Measurements from ENCODE around the gene BEST2.
"Not testable (repeated sequence)": the region's sequence is repeated elsewhere in the genome, so short reads cannot be mapped to it uniquely, and the experiment has no call there.

The BEST2 gene

DNA sequence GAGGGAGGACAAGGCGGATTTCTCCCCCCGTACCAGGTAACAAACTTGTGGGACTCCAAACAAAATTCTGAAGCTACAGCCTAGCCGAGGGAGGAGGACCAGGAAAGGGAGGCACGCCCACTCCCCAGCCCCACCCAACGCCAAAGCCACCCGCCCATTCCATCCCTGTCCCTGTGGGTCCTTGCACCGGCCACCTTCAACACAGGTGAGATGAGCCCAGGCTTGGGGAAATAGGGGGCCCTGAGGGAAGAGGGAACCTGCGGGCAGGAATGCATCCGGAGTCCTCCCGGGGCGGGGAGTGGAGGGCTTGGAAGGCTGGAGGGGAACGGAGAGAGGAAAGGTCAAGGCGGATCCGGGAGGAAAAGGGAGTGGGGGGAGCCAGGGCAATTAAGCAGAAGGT is at the start of gene BEST2:
Gene BEST2, plus strand, starts transcription at position 157 of the 400 bp plus-strand sequence. CDS start 802 bp downstream, outside the sequence.
- DNase-seq (ENCODE audit: low spot score): no peak

DNA sequence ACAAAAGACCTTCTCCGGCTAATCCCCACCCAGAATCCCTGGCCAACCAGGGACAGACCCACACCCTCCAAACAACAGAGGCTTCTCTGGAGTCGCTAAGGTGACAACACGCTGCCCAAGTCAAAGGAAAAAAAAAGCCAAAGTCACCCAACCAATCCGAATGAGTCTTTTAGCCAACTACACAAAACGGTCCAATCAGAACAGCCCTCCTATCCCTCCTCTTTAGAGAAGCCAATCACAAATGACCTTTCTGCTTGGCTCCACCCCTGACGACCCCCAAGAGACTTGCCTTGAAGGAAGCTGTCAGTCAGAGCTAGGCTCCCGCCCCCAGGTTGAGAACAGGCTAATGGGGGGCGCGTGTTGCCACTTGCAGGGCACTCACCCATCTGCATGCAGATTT is 48.5 kb upstream of the BEST2 start:
- DNase-seq (ENCODE audit: low spot score): peak; percentile 83

DNA sequence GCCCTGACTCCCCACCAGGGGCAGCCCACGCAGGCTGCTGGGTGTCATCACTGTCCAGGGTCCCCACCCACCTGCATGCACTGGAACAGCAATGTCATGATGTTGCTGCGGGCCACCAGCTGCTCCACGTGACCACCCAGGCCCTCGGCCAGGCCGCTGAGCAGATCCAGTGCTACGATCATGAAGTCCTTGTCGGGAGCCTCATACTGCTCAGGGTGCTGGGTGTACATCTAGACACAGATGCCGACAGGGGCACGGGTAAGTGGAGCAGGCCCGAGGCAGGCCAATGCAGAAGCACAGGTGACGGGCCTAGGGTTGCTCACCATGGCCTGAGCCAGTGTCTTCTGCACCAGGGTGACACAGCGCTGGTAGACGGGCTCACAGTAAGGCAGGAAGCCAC is 46.4 kb upstream of the BEST2 start:
- no peak for DNase-seq (ENCODE audit: low spot score)

- no peak for DNase-seq (ENCODE audit: low spot score)
Measured at GRCh38 chr19:12705654-12706331, 45.8 kb upstream of the BEST2 start.

DNA sequence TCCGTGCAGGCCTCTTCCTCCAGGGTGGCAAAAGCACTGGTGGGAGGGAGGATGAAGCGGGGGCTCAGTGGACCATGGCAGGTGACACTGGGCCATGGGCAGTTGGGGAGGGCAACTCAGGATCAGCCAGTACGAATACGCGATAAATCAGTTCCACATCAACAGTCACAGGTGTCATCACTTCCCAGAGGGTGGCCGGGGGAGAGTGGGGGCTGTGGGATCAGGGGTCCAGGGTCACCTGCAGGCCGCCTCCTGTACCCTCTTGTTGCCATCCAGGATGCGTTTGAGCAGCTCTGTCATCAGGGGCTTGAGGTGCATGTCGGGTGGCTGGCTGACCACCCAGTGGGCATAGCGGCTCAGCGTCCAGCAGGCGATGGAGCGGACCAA is 45.3 kb upstream of the BEST2 start:
- no peak for DNase-seq (ENCODE audit: low spot score)

- DNase-seq (ENCODE audit: low spot score): no peak
Measured at GRCh38 chr19:12708641-12709040, 43.0 kb upstream of the BEST2 start.

- no peak for DNase-seq (ENCODE audit: low spot score)
Measured at GRCh38 chr19:12711187-12711586, 40.4 kb upstream of the BEST2 start.

DNA sequence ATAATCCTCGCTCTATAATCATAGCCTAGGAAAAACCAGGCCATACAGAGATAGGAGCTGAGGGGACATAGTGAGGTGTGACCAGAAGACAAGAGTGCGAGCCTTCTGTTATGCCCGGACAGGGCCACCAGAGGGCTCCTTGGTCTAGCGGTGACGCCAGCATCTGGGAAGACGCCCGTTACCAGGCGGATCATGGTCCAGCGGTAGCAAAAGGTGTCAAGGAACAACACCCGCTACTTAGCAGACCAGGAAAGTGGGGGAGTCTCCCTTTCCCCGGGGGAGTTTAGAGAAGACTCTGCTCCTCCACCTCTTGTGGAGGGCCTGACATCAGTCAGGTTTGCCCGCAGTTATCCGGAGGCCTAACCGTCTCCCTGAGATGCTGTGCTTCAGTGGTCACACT is 39.5 kb upstream of the BEST2 start:
- DNase-seq (ENCODE audit: low spot score): not testable (repeated sequence)

GRCh38 chr19:12713304-12713703 is 38.3 kb upstream of the BEST2 start:
- not testable (repeated sequence) for DNase-seq (ENCODE audit: low spot score)

GRCh38 chr19:12715102-12715501 is 36.5 kb upstream of the BEST2 start:
- no peak for DNase-seq (ENCODE audit: low spot score)

- no peak for DNase-seq (ENCODE audit: low spot score)
Measured at GRCh38 chr19:12715929-12716328, 35.7 kb upstream of the BEST2 start.

DNA sequence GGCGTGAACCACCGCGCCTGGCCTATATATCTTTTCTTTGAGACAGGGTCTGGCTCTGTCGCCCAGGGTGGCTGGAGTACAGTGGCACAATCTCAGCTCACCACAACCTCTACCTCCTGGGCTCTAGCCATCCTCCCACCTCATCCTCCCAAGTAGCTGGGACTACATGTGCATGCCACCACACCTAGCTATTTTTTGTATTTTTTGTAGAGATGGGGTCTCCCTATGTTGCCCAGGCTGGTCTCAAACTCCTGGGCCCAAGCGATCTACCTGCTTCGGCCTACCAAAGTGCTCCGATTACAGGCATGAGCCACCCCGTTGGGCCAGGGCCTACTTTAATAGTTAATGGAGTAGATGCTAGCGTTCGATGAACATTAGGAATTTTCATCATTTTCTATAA is 31.3 kb upstream of the BEST2 start:
- no peak for DNase-seq (ENCODE audit: low spot score)

DNA sequence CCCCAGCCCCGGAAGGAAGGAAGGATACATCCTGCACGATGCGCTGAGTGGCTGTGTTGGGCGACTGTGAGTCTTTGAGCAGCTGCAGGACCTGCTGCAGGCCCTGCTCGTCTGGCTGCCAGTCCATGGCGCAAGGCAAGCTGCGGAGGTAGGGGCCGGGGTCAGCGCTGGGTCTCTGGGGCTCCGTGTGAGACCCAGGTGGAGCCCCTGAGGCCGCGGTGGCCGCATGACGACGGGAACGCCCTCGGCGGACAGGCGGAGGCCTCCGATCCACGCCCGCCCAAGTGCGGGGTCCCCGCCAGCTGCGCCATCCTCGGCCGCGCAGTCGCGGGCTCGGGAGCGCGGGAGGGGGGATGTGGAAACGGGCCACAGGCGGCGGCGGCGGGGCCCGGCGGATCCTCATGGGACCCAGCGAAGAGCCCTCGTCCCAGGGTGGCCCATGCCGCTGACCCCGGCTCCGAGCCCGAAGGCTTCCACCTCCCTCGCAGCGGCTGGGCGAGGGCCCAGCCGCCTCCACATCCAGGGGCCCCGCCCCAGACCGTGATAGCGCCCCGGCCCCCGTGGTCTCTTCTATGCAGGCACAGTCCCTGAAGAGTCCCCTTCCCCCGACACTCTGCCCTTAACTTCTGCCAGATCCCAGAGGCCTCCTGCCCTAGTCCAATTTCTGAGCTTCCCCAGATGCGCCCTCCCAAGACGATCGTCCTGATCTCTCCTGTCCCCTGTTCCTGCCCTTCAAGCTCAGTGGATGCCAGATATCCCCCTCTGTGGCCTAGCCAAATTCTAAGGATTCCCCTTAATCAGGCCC is 30.5 kb upstream of the BEST2 start:
- no peak for DNase-seq (ENCODE audit: low spot score)

GRCh38 chr19:12721656-12722565 is 29.7 kb upstream of the BEST2 start:
- DNase-seq (ENCODE audit: low spot score): peak; percentile 75

DNA sequence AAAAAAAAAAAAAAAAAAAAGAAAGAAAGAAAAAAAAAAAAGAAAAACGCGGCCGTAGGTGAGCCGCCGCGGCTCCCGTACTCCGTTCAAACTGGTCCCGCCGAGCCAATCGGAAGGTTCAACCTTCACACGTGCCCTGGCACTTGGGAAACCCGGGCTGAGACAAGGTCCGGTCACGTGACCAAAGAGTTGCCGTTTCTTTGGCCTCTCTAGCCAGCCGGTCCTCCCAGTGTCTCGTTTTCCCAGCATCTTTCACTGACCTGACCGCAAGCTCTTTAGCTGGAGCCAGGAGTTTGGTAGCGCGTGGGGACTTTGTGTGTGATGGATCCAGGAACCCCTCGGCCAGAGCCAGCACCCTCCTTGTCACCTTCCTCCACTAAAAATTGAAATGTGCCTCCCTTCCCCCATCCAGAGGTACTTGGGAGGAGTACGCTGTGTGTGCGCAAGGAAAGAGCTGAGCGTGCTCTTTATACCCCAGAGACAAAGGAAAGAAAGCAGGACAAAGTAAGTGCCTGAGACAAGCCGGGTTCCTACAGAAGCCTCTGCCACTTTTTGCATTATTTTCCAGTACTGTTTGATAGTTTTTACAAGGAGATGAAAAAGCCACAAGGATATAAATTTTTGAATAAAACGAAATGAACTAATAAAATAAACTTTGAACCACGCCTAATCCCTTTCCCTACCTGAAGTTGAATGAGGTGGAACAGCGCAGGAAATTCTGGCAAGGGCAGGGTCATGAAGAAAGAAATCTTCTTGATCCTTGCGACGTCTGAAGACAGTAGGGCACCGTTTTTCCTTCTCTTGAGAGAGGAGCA is 28.8 kb upstream of the BEST2 start:
- DNase-seq (ENCODE audit: low spot score): peak; percentile 98

GRCh38 chr19:12723381-12723640 is 28.3 kb upstream of the BEST2 start:
- DNase-seq (ENCODE audit: low spot score): no peak

DNA sequence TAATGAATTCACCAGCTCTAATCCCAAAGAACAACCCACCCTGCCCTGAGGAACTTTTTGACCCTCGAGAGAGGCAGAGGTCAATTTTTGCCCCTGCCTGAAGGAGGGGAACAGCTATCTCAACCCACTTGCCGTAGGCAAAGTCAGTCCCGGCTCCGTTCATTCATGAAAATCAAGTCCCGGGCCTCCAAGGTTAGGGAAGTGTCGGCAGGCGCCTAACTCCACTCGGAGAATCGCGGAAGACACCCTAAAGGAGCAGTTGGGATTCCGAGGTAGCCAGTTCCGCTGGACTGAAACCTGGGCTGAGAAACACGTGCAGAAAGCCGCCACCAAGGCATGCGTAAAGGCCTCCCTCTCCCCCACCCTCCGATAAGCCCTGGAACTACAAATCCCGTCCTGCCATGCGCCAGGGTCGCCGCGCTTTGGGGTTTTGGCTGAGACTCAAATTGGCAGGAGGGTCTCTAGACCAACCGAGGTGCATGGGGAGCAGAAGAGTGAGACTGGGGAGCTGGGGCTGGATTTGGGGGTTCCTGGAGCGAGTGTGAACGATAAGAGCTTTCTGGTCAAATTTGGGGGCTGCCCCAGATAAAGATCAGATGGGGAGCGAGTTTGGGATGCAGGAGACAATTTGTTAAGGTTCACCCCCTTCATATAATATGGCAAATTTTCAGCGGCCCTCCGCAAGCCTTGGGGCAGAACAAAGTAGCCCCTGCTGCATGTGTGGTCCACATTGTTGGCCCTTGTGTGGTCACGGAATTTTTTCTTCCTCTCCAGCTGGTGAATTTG is 27.8 kb upstream of the BEST2 start, which contains the start of gene TNPO2:
Gene TNPO2, minus strand, starts transcription at position 292 of the 786 bp plus-strand sequence. CDS start 2,955 bp downstream, outside the sequence.
- peak; percentile 72 for DNase-seq (ENCODE audit: low spot score)

- not testable (repeated sequence) for DNase-seq (ENCODE audit: low spot score)
Measured at GRCh38 chr19:12725612-12726011, 26.0 kb upstream of the BEST2 start.

DNA sequence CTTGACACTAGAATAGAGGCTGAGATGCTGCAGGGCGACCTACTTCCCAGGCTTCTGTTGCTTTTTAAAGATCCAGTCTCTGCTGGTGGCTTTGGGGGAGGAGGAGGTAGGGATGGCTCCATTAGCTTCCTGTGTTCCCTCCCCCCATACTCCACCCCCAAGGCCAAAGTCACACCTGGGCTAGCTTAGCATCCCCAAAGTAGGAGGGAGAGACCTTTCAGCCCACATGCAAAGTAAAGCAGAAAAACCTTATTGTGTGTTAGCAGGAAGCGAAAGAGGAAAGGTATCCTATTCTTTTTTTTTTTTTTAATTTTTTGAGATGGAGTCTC is 24.6 kb upstream of the BEST2 start:
- no peak for DNase-seq (ENCODE audit: low spot score)

DNA sequence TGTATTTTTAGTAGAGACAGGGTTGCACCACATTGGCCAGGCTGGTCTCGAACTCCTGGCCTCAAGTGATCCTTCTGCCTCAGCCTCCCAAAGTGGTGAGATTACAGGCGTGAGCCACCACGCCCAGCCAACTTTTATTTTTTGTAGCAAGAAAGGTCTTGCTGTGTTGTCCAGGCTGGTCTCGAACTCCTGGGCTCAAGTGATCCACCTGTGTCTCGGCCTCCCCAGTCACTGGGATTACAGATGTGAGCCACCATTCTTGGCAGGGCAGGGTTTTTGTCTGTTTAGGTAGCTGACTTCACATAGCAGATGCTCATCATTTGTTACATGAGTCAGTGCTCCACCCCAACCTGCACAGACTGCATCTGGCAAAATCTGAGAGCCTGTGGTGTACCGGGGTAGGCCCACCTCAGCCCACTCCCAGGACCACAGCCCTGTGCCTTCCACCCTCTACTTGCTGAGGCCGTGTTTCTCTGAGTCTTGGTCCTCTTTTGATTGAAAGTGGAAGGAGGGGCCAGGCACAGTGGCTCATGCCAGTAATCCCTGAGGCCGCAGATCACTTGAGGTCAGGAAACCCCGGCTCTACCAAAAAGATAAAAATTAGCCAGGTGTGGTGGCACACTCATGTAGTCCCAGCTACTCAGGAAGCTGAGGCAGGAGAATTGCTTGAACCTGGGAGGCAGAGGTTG is 23.7 kb upstream of the BEST2 start:
- DNase-seq (ENCODE audit: low spot score): no peak
